Astrocyte (in vitro differentiated cells and primary cell): ENCODE measurements around the gene LGR4. TPM values are rescaled to one million over a fixed set of nuclear protein-coding genes. Genes with fewer than 3 reads are reported as not detected.

Experiments used
- DNase-seq: peaks from one replicate; pipeline ENCODE4 v3.0.0-alpha.2; 2010; ENCODE audit warnings: low read depth
- FAIRE-seq: peaks from 2 replicates; lab custom pipeline; 2011; peaks lifted over from hg19 to GRCh38; lab: Jason Lieb, UNC
- H2AFZ ChIP-seq: 2 replicates; pipeline ENCODE4 v1.6.0; 2012; ENCODE audit warnings: low read depth, low read length, inconsistent platforms
- H3K27ac ChIP-seq: 2 replicates; pipeline ENCODE4 v1.5.1; 2011; ENCODE audit warnings: low read depth, low read length, inconsistent platforms
- H3K27me3 ChIP-seq: 2 replicates; pipeline ENCODE4 v1.6.0; 2011; ENCODE audit warnings: low read length, inconsistent platforms; ENCODE audit not compliant: insufficient read depth
- H3K36me3 ChIP-seq: 2 replicates; pipeline ENCODE4 v1.5.1; 2011; ENCODE audit warnings: low read length, inconsistent platforms; ENCODE audit not compliant: insufficient read depth
- H3K4me1 ChIP-seq: 2 replicates; pipeline ENCODE4 v1.5.1; 2011; ENCODE audit warnings: low read length, inconsistent platforms; ENCODE audit not compliant: insufficient read depth
- H3K4me2 ChIP-seq: 2 replicates; pipeline ENCODE4 v1.6.0; 2012; ENCODE audit warnings: low read length, inconsistent platforms
- H3K4me3 ChIP-seq: 2 replicates; pipeline ENCODE4 v1.5.1; 2011; ENCODE audit warnings: low read depth, mild to moderate bottlenecking, low read length, inconsistent platforms; ENCODE audit not compliant: insufficient read depth
- H3K79me2 ChIP-seq: 2 replicates; pipeline ENCODE4 v1.6.0; 2012; ENCODE audit warnings: mild to moderate bottlenecking, low read length, inconsistent platforms; ENCODE audit not compliant: insufficient read depth
- H3K9ac ChIP-seq: 2 replicates; pipeline ENCODE4 v1.6.0; 2012; ENCODE audit warnings: mild to moderate bottlenecking, low read length, inconsistent platforms
- H3K9me3 ChIP-seq: 2 replicates; pipeline ENCODE4 v1.5.1; 2012; ENCODE audit warnings: low read depth, mild to moderate bottlenecking, low read length, inconsistent platforms; ENCODE audit not compliant: insufficient read depth
- H4K20me1 ChIP-seq: 2 replicates; pipeline ENCODE4 v1.6.0; 2012; ENCODE audit warnings: low read length, inconsistent platforms; ENCODE audit not compliant: insufficient read depth
- H3K27ac Mint-ChIP-seq: one replicate; pipeline ENCODE4 v1.8.0; 2021; ENCODE audit warnings: mild to moderate bottlenecking, mixed read lengths; ENCODE audit not compliant: unreplicated experiment
- H3K27me3 Mint-ChIP-seq: one replicate; pipeline ENCODE4 v1.8.0; 2021; ENCODE audit warnings: low read depth, mixed read lengths; ENCODE audit not compliant: unreplicated experiment
- H3K36me3 Mint-ChIP-seq: one replicate; pipeline ENCODE4 v1.8.0; 2021; ENCODE audit warnings: low read depth, mixed read lengths; ENCODE audit not compliant: unreplicated experiment
- H3K4me1 Mint-ChIP-seq: one replicate; pipeline ENCODE4 v1.8.0; 2021; ENCODE audit warnings: low read depth, mixed read lengths; ENCODE audit not compliant: unreplicated experiment
- H3K4me3 Mint-ChIP-seq: one replicate; pipeline ENCODE4 v1.8.0; 2021; ENCODE audit warnings: mild to moderate bottlenecking, moderate library complexity, mixed read lengths; ENCODE audit not compliant: unreplicated experiment
- H3K9me3 Mint-ChIP-seq: one replicate; pipeline ENCODE4 v1.8.0; 2021; ENCODE audit warnings: mild to moderate bottlenecking, mixed read lengths; ENCODE audit not compliant: unreplicated experiment
- EZH2 ChIP-seq: IDR thresholded peaks from 2 replicates; pipeline ENCODE4 v1.6.1; 2012; ENCODE audit warnings: mild to moderate bottlenecking, low read length, inconsistent platforms; ENCODE audit not compliant: insufficient read depth
- total RNA-seq: library from RNA; stranded (reverse); gene quantifications from 2 replicates; pipeline ENCODE4 v1.2.1, GENCODE V29; 2021
- TF ChIP-seq, protein P1 (sequence below): IDR thresholded peaks from 2 replicates; pipeline ENCODE4 v1.5.1; 2011; ENCODE audit warnings: low read depth, mild to moderate bottlenecking, inconsistent platforms, low read length, moderate library complexity; ENCODE audit not compliant: insufficient read depth

Gene LGR4
- total RNA-seq, 1 donor from 2014 or later, result 50.0 TPM

DNA sequence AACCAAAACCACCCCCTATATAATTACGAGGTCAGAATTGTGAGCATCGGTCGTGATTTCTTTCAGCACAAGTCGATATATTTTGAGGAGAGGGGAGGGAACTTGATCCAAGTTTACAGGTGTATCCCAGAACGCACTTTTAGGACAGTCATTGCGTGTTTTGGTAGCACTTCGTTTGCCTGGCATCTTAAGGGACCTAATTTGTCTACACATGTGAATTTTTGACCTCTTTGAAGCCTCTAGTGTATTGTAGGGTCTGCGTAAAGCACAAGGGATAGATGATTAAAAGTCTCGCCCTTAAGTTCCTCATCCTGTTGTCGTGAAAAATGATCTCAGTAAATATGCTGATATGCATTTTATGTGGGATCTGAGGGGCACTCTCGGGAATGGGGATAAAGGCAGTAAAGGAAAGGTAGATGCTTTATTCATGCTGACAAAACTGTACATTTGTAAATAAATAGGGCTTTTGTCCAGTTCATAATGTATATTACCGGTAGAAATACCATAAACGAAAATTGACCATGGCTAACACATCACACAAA lies 108.9 kb downstream of the LGR4 start:
- Histone ChIP-seq H2AFZ (peak overlapping the region; percentile 82), H3K4me2 (peak overlapping the region; percentile 98), H3K27me3 (no peaks in the 10 kb centered on the region), H3K27ac (peak overlapping the region; percentile 44), H4K20me1 (no peaks in the 10 kb centered on the region), H3K9me3 (no peaks in the 10 kb centered on the region), H3K79me2 (peaks cover 10% of the 10 kb centered on the region), H3K9ac (peak overlapping the region; percentile 92), H3K4me1 (peaks cover 13% of the 10 kb centered on the region), H3K4me3 (peak overlapping the region; percentile 93), H3K36me3 (peaks cover 14% of the 10 kb centered on the region)
- TF ChIP-seq, protein P1, sequence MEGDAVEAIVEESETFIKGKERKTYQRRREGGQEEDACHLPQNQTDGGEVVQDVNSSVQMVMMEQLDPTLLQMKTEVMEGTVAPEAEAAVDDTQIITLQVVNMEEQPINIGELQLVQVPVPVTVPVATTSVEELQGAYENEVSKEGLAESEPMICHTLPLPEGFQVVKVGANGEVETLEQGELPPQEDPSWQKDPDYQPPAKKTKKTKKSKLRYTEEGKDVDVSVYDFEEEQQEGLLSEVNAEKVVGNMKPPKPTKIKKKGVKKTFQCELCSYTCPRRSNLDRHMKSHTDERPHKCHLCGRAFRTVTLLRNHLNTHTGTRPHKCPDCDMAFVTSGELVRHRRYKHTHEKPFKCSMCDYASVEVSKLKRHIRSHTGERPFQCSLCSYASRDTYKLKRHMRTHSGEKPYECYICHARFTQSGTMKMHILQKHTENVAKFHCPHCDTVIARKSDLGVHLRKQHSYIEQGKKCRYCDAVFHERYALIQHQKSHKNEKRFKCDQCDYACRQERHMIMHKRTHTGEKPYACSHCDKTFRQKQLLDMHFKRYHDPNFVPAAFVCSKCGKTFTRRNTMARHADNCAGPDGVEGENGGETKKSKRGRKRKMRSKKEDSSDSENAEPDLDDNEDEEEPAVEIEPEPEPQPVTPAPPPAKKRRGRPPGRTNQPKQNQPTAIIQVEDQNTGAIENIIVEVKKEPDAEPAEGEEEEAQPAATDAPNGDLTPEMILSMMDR, result no peak
- TF ChIP-seq EZH2, result no peak
- peaks cover 10% of the 10 kb centered on the region for H3K4me1 Mint-ChIP-seq
- H3K9me3 Mint-ChIP-seq, result no peaks in the 10 kb centered on the region
- FAIRE-seq, result no peak
- H3K4me3 Mint-ChIP-seq, result peak overlapping the region; percentile 97
- no peaks in the 10 kb centered on the region for H3K36me3 Mint-ChIP-seq
- H3K27me3 Mint-ChIP-seq, result no peaks in the 10 kb centered on the region
- no peak for DNase-seq
- peak overlapping the region; percentile 12 for H3K27ac Mint-ChIP-seq

DNA sequence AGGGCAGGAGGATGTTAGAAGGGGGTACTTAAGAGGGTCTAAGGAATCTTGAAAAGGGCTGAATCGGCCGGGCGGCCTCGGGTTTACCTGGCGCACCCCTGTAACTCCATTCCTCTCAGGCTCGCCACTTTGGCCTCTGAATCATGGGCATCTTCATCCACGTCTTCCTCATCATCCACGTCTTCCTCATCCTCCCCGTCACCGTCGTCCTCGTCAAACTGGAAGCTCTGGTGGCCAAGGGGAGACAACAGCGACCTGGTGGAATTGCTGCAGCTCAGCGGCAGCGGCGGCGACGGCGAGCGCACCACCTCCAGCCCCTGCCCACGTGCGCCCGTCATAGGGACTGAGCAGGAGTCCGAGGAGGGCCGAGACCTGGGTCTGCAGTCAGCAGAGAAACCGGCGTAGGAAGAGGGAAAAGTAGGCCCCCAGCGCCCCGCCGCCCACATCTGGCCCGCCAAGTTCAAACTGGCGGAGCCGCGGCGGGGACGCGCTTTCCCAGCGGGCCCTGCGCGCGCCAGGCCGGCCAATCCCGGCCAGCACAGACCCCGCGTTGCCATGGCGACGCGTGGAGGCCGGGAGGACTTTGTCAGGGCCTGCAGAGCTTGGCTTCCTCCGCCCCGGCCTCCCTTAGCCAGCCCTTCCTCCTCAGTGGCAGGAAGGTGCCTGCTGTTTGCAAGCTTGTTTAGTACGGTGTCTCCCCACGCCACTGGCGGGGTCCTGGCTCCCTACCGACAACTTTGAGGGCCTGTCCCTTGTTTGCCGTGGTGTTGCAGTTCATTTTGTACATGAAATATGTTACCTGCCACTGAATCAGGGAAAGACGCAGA lies 109.6 kb downstream of the LGR4 start, which contains the start of gene CCDC34:
TSS of gene CCDC34 (minus strand) at position 467 of the 827 bp plus-strand sequence. CDS start at position 446, 21 bp downstream.
- TF ChIP-seq, protein P1, result no peak
- no peak for TF ChIP-seq EZH2
- Histone ChIP-seq H3K36me3 (peaks cover 7% of the 10 kb centered on the region), H3K4me1 (peaks cover 13% of the 10 kb centered on the region), H3K27ac (peak within 1 kb of the TSS; percentile 77), H3K27me3 (no peaks in the 10 kb centered on the region), H3K9me3 (no peaks in the 10 kb centered on the region), H2AFZ (peak within 1 kb of the TSS; percentile 97), H3K4me2 (peak within 1 kb of the TSS; percentile 98), H3K4me3 (peak within 1 kb of the TSS; percentile 93), H3K9ac (peak within 1 kb of the TSS; percentile 92), H3K79me2 (peaks cover 10% of the 10 kb centered on the region), H4K20me1 (no peaks in the 10 kb centered on the region)
- no peaks in the 10 kb centered on the region for H3K9me3 Mint-ChIP-seq
- peak within 1 kb of the TSS; percentile 94 for H3K27ac Mint-ChIP-seq
- DNase-seq (peak; percentile 83), FAIRE-seq (no peak)
- no peaks in the 10 kb centered on the region for H3K36me3 Mint-ChIP-seq
- H3K4me3 Mint-ChIP-seq, result peak within 1 kb of the TSS; percentile 97
- peaks cover 10% of the 10 kb centered on the region for H3K4me1 Mint-ChIP-seq
- H3K27me3 Mint-ChIP-seq, result no peaks in the 10 kb centered on the region
